Measurements from ENCODE around the gene PCP2.

The PCP2 gene

DNA sequence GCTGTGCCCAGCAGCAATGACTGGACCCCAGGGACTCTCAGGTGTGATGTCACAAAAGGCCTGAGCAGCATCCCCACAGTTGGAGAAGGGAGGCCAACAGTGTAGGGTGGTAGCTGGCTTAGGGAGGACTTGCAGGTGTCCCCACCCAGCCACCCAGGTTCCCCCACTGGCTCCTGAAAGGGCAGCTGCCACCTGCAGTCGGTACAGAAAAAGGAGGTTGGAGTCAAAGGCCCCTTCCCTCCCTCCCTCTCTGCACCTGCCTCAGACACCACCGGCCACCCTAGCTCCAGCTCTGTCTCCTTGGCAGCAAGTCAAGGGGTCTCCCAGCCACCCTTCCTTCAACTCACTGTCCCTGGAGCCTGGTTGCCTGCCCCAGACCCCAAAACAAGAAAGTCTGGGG is at the start of gene PCP2:
TSS of gene PCP2 (minus strand) at position 22 of the 400 bp plus-strand sequence. CDS start 262 bp downstream, outside the sequence.
- no peak for DNase-seq (ENCODE audit: low spot score)

DNA sequence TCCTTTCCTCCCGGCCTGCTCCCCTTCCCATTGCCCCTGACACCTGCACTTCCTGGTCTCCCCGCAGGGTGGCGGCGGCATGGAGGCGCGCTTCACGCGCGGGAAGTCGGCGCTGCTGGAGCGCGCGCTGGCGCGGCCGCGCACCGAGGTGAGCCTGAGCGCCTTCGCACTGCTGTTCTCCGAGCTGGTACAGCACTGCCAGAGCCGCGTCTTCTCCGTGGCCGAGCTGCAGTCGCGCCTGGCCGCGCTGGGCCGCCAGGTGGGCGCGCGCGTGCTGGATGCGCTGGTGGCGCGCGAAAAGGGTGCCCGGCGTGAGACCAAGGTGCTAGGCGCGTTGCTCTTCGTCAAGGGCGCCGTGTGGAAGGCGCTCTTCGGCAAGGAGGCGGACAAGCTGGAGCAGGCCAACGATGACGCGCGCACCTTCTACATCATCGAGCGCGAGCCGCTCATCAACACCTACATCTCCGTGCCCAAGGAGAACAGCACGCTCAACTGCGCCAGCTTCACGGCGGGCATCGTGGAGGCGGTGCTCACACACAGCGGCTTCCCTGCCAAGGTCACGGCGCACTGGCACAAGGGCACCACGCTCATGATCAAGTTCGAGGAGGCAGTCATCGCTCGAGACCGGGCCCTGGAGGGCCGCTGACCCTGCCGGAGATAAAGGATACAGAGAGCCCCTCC is 48.8 kb upstream of the PCP2 start:
- peak; percentile 22 for DNase-seq (ENCODE audit: low spot score)

DNA sequence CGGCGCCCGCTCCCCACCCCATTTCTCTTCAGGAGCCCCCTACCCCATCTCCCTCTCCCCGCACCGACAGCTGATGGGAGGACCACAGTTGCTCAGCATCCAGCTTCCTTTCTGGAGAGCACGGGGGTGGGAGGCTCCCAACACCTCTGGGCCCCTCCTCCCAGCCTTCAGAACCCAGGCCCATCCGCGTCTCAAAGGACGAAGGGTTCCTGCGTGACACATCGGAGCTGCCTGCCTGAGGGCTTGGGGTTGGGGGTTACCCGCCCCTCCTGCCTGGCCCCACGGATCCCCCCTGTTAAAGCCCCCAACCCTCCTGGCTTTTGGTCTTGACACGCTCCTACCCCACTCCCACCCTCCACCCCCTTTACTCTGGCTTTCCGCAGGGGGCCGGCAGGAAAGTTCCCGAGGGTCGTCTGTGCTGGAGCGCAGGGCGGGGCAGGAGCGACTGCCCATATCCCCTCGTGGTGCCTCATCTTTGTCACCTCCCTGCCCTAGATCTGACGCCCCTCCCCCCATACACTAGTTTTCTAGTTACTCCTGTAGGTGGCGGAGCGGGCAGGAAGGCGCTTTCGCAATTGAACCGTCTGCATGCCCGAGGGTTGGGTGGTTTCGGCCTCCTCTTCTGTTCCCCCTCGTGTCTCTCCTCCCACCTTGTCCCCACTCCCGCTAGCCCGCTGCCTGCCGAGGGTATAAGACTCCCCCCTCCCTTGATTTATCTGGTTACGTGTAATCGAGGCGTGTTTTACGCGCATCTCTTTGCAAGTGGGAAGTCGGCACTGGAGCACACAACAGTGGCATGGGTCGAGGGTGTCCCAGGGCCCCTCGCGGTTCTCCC is 48.0 kb upstream of the PCP2 start:
- DNase-seq (ENCODE audit: low spot score): peak; percentile 70

DNA sequence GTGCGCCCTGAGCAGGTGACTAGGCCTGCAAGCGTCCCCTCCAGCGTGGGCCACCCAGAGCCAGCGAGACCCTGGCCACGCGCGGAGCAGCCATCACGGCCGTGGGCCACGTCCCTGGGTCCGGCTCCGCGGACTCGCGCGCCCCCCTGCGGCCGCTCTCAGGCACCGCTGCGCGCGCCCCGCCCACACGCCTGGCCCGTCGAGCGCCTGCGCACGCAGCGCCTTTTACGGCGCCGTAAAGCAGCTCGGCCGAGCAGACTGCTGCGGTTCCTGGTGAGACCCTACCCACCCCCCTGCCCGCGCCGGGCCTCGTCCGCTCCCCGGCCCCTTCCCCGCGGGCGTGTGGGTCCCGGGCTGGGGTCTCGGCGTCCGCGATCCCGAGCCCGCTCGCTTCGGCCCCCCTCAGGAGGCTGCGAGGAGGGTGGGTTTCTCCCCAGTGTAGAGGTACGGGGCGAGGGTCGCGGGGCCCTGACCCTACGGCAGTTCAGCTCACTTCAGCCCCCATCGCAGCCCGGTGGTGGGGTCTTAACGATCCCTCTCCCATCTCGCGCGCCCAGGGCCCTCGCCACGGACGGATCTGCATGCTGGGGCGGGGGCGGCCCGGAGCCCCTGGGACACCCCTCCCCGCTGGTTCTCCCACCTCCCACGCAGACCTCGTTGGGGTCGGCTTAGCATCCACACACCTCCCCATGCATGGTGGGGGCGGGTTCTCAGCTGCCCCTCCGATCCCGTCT is 47.3 kb upstream of the PCP2 start, which contains the start of gene TRAPPC5:
TSS of gene TRAPPC5 (plus strand) at position 228 of the 734 bp plus-strand sequence. CDS start 1,421 bp downstream, outside the sequence.
- peak; percentile 81 for DNase-seq (ENCODE audit: low spot score)

DNA sequence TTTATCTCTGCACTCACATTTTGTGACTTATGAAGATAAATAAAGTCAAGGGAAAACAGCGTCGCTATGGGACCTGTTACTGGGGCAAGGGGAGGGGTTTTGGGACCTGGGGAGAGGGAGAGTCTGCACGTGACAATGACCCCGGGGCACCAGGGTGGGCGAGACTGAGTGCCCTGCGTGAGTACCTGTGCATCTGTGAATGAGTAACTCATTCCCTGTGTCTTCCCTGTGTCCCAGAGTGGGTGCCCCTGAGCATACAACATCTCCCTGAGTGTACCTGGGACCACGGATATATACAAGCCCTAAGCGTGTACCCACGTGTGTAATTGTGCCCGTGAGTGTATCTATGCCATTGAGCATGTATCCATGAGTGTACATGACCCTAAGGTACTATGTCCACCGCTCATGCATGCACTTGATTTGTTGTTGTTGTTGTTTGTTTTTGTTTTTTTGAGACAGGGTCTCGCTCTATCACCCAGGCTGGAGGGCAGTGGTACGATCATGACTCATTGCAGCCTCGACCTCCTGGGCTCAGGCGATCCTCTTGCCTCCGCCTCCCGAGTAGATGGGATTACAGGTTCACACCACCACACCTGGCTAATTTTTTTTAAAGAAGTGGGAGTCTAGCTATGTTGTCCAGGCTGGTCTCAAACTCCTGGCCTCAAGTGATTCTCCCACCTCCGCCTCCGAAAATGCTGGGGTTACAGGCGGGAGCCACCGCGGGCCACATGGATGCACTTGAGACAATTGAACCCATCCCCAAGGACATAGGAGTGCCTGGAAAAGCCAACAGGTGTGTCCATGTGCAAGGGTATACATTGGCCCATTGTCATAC is 46.5 kb upstream of the PCP2 start:
- DNase-seq (ENCODE audit: low spot score): no peak

DNA sequence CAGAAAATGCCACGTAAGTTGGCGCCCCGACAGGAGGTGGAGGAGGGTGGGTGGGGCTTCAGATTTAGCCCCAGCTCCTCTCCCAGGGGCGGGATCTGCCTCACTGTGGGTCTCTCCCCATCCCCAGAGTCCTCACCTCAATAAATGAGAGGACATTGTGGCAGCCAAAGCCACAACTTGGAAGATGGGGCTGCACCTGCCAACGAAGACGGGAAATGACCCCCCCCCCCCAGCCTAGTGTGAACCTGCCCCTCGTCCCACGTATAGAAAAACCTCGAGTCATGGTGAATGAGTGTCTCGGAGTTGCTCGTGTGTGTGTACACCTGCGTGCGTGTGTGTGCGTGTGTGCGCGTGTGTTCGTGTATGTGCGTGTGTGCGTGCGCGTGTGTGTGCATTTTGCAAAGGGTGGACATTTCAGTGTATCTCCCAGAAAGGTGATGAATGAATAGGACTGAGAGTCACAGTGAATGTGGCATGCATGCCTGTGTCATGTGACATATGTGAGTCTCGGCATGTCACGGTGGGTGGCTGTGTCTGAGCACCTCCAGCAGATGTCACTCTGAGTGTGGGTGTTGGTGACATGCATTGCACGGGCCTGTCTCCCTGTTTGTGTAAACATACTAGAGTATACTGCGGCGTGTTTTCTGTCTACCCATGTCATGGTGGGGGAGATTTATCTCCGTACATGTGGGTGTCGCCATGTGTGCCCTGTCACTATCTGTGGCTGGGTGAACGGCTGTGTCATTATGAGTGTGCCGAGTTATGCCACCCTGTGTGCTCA is 45.6 kb upstream of the PCP2 start:
- peak; percentile 18 for DNase-seq (ENCODE audit: low spot score)

DNA sequence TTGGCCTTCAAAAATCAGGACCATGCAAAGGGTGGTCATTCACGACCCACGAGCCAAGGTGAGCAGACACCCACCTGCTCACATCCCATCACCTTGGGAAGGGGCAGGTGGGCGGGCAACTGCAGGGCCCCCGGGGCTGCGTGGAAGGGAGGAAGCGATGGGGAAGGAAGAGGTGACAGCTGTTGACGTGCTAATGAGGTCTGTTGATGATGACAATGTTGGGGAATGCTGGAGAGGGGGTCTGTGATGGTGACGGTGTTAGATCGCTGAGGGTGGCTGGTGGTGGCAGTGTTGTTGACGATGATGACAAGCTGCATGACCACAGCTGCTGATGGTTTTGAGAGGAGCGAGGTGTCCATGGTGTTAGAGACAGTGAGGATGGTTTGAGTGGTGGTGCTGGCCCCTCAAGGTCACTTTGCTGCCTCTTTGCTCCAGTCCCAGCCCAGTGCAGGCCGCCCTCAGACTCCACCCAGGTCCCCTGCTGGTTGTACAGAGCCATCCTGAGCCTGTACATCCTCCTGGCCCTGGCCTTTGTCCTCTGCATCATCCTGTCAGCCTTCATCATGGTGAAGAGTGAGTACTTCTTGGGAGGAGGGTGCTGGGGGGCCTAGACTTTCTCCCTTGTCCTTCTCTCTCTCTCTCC is 44.3 kb upstream of the PCP2 start:
- DNase-seq (ENCODE audit: low spot score): no peak

DNA sequence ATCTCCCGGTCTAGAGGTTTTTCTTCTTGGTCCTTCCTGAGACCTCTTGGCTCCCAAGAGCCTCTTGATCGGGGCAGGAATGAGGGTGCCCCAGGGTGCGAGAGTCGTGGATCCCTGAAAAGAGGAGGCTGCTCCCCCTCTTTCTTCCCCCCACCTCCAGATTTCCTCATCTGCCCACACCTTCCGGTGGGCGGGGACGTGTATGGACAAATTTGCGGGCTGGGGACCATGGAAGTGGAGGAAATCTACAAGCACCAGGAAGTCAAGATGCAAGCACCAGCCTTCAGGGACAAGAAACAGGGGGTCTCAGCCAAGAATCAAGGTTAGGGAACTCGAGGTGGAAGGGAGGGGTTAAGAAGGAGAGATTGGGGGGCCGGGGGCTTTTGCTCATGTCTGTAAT is 43.3 kb upstream of the PCP2 start, which contains the start of gene MCEMP1:
TSS of gene MCEMP1 (plus strand) at position 237 of the 400 bp plus-strand sequence. CDS start at position 268, 31 bp downstream.
- DNase-seq (ENCODE audit: low spot score): no peak

DNA sequence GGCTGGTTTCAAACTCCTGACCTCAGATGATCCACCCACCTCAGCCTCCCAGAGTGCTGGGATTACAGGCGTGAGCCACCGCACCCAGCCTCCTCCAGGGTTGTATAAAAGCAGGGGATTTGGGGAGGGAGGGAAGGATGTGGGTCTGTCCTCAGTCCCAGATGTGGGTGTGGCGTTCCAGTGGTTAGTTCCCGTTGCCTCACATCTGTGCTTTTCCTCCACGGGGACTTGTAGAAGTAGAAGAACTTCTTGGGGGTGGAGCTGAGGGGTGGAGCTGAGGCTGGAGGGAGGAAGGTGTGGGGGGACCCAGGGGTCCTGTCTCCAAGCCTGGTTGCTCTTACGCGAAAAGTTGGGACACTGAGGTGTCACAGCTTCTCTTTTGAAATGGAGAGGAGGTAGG is 42.9 kb upstream of the PCP2 start:
- no peak for DNase-seq (ENCODE audit: low spot score)

DNA sequence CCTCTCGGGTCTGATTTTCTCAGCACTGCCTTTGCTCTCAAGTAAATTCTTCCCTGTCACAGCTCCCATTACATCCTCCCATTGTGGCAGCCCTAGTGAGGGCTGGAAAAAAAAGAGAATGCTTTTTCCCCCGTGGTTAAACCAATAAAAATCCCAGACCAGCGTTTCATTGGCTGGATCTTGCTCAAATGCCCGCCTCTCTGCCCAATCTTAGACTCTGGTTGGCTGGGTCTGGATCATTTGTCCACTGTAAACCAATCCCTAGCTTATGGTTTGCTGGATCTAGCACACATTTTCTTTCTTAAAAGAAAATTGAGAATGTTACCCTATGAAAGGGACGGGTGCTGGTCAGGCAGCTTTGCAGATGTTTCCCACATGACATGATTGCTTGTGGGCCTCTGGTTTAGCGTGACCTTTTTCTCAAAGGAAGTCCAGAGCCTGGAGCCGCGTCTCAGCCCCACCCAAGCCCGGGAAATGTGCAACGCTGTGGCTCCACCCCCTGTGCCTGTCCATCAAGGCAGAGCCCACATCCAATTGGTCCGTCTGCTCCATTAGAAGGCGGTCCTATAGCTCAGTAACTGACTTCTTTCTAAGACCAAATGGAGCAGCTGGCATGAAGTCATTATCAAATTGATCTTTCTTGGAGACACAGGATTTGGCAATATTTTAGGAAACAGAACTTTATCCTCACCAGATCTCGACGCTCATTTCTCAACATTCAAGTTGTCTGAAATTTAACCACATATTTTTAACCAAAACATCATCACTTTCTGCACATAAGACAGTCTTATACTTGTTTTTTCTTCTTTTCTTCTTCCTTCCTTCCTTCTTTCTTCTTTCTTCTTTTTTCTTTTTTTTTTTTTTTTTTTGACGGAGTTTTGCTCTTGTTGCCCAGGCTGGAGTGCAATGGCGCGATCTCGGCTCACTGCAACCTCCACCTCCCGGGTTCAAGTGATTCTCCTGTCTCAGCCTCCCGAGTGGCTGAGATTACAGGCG is 40.8 kb upstream of the PCP2 start:
- DNase-seq (ENCODE audit: low spot score): no peak

DNA sequence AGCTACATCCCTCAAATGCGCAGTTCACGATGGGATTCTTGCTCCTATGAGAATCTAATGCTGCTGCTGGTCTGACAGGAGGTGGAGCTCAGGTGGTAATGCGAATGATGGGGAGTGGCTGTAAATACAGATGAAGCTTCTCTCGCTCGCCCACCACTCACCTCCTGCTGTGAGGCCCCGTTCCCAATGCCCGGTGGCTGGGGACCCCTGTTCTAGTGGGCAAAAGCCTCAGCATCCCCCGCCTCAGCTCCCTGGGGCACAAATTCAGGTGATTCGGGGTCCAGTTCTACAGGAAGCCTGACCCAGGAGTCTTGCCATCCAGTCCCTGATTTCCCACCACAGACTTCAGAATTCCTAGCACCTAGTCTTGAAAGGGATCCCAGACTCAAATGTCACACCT is 39.0 kb upstream of the PCP2 start:
- DNase-seq (ENCODE audit: low spot score): no peak

DNA sequence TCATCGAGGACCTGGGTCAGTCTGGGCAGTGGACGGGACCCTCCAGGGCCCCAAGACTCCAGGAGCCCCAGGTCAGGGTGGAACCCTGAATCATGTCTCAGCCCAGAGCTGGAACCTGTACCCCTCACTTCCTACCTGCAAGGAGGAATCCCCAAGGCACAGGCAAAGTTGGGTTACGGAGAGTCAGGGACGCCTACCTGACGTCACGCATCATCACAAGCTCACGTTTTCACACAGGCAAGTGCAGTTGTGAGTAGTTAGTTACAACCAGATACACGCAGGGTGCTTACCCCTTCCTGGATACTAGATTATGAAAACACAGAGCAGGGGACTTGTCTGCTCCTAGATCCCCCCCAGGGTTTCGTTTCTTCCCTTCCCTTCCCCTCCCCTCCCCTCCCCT is 37.3 kb upstream of the PCP2 start:
- DNase-seq (ENCODE audit: low spot score): no peak

DNA sequence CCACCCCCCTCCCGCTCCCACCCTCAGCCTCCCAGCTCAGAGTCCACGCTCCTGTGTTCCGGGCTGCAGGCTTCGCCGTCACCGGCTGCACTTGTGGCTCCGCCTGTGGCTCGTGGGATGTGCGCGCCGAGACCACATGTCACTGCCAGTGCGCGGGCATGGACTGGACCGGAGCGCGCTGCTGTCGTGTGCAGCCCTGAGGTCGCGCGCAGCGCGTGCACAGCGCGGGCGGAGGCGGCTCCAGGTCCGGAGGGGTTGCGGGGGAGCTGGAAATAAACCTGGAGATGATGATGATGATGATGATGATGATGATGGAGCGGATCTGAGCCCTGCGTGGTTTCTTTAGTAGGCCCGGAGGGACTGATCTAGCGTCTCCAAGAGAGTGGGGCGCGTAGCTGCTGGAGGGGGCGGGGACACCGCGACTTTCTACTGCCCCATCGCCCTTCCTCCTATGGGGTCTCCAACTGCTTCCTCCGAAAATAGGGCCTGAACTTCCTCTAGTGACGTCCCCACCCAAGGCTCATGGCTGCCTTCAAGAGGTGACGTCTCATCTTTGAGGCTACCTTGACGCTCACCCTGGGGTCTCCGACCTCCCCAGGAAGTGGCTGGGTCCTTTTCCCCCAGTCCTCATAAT is 36.7 kb upstream of the PCP2 start:
- DNase-seq (ENCODE audit: low spot score): peak; percentile 24

DNA sequence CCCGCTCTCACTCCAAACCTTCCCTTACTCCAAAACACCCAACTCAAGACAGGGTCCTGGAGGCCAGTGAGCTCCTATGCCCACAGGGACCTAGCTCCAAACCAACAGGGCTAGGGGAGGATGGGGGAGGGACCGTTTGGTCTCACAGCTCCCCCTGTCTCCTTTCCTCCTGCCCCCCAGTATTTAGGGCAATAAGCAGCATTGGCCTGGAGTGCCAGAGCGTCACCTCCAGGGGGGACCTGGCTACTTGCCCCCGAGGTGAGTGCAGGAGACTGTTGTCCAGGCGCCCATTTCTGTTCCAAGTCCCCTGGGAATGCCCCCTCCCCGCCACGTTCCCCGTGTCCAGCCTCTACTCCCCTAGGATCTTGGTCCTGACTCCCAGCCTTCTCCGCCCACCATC is 36.1 kb upstream of the PCP2 start:
- no peak for DNase-seq (ENCODE audit: low spot score)

DNA sequence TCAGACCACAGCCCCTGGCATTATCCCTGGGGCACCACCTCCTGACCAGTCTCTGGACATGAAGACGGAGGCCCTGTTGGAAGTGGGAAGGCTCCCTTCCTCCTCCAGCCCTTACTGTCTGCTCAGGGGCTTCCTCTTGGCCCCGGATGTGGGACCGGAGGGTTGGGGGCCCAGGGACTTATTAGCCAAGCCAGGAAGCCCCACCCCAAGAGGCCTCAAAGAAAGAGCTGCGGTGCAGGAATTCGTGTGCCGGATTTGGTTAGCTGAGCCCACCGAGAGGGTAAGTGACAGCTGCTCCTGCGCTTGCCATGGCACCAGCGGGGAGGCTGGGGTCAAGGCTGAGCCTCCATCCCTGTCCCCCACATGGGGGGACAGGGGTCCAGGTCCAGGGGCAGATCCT is 35.3 kb upstream of the PCP2 start, which contains the start of gene RETN:
TSS of gene RETN (plus strand) at position 208 of the 400 bp plus-strand sequence. CDS start 278 bp downstream, outside the sequence.
- DNase-seq (ENCODE audit: low spot score): no peak

DNA sequence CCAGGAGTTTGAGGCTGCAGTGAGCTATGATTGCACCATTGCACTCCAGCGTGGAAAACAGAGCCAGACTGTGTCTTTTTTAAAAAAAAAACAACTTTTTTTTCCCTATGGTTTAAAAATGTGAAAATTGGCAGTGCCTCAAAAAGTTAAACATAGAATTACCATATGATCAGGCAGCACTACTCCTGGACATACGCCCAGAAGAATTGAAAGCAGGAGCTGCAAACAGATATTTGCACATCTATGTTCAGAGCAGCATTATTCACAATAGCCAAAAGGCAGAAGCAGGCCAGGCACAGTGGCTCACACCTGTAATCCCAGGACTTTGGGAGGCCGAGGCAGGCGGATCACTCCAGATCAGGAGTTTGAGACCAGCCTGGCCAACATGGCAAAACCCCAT is 31.6 kb upstream of the PCP2 start:
- no peak for DNase-seq (ENCODE audit: low spot score)

DNA sequence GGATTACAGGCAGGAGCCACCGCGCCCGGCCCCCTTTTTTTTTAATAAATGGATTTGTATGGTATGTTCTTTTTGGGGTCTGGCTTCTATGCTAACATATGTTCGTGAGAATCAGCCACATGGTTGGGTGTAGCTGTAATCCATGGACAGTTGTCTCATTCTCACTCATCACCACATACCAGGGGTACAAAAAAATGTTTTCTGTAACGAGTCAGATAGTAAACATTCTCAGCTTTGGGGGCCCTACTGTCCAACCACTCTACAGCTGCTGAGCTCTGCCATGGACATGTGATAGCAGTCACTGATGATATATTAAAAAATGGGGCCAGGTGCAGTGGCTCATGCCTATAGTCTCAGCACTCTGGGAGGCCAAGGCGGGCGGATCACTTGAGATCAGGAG is 30.2 kb upstream of the PCP2 start:
- no peak for DNase-seq (ENCODE audit: low spot score)

DNA sequence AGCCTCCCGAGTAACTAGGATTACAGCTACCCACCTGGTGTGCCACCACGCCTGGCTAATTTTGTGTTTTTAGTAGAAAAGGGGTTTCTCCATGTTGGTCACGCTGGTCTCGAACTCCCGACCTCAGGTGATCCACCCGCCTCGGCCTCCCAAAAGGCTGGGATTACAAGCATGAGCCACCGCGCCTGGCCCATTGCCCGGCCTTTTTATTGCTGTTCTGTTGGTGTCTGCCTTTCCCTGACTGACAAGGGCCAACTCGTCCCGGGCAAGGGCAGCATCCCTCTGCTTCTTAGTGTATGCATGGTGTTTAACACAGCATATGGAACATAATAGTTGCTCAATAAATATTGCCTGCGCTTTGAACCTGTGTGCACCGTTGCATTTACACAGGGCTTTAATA is 29.1 kb upstream of the PCP2 start:
- no peak for DNase-seq (ENCODE audit: low spot score)
